HG02840 (cell line): ENCODE results near the gene CFAP45.

Source experiments
- ATAC-seq: cut with Tn5 transposase; IDR thresholded peaks from one replicate; pipeline ENCODE4 v1.9.1; 2021; ENCODE audit warnings: mild to moderate bottlenecking, moderate library complexity, moderate number of reproducible peaks; ENCODE audit not compliant: unreplicated experiment, low FRiP score

CFAP45 gene

DNA sequence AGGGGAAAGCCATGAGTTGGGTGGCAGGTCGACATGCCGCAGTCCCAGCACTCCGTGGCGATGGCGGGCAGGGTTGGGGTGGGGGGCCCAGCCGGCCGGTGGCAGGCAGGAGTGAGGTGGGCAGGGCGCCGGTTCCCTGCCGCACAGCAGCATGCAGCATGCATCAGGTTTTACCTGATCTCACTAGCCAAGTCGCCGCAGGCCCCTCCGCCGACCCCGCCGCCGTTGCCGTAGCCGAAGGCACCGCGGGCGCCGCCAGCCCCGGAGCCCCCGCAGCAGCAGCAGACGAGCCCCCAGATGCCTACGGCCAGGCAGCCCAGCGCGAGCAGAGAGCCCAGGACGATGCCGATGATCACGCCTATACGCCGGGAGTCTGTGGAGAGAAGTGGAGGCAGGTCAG lies 44.3 kb downstream of the CFAP45 start:
- ATAC-seq = no peak

DNA sequence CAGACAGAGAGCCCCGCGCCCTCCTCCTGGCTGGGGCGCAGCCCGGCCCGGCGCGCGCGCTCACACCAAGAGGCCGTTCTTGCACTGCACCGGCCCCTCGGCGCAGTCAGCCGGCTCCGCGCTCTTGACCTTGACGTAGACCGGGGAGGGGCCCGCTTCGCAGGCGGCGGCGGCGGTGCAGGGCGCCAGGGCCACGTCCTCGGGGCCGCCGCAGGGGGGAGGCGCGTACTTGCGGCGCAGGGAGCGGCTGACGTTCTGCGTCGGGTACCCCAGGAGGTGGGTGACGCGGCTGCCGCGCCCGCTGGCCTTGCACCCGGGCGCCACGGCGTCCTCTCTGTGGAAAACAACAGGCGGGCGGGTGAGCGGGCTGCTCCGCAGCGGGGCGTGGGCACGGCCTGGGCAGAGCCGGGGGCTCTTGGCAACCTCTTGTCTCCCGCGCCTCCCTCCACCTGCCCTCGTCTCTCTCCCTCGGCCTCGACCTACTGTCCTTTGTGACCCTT lies 45.2 kb downstream of the CFAP45 start:
- no peak for ATAC-seq

DNA sequence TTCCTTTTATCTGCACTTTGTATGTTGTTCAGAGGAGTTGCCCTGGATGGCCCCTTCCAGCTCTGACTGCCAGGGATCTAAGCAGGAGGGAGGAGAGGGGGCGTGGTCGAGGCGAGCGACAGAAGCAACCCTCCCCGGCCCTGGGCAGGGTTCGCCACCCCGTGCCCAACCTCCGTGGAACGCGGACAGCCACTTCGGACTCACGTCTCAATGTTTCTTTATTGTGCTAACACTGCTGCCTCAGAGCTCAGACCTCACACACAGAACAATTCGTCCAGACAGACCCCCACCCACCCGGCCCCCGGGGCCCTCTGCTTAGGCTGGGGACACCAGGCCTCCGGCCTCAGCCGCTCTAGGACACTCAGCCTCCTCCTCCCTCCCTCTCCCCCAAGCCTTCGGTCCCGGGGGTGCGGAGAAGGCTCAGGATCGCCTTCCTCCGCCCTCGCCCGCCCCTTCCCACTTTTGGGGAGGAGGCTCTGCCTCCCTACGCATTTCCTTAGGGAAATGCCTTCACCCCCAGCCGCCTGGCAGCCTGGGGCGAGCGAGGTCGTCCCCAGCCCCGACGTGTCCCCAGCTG lies 45.8 kb downstream of the CFAP45 start:
- ATAC-seq = no peak

DNA sequence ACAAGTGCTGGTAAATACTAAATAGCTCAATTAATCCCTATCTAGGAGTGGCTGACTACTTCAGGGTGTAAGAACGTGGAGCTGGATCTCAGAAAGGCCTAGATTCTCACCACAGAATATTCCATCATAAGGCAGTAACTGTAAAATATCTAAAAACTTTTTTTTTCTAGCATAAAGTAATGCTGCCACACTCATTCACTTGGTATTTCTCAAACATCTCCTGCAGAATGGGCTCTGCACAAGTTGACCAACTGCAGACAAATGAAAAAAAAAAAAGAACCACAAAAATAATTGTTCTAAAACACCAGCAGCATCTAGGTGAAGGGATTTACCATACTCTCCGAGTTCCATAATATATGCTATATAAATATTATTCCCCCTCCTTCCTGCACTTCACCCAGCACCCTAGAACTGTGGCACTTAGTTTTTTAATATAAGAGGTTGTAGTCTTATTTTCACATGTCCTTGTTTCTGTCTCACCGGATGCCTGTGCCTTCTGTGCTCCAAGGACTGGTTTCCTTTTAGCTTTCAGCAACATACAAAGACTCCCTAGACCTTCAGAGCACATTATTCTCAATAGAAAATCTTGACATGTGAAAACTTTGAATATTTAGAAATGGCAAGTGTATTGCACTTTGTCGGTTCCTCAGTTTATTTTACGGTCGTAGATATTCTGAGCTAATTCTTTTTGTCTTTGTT lies 46.4 kb downstream of the CFAP45 start:
- no peak for ATAC-seq

DNA sequence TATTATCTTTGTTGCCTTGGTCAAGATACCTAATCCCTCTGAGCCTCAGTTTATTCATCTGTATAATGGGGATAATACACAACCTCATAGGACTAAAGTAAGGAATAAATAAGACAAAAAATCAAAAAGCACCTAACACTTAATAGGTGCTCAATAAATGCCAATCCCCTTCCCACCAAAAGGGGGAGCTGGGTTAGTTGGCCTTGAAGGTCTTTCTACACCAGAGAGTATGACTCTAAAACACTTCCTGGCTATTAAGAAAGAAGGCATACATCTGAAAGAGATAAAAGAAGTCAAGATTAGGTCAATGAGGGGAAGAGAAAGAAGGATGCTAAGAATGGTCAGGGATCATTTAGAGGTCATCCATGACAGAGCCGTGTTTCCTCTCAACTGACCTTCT lies 48.6 kb downstream of the CFAP45 start:
- ATAC-seq = no peak

DNA sequence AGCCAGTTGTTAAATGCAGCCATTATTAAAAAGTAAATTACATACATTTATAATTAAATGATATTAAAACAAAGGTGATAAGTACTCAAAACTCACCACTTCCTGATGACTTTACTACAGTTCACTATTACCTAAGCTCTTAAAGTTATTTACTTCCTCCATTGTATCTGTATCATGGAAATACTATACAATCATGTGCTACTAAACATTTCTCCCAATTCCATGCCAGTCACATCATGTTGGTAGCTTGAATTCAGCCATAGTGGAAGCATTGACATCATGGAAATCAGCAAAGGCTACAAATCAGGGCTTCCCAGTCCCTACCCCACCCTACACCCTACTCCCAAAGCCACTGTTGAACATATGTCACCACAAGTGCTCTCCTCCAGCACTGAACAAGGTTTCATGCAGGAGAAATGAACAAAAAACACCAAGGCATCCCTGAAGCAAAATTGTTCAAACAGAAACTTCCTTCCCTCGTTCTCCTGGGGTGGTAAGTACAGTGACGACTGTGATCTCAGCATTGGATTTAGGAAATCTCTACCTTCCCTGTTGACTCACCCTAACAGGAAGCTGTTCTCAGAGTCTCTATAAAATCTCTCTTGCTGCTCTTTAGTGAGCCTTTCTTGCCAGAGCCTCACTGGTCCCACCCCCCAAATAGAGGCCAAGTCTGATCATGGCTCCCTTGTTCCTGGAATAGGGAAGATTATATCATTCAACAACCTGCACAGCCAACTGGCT lies 50.2 kb downstream of the CFAP45 start:
- ATAC-seq = no peak

DNA sequence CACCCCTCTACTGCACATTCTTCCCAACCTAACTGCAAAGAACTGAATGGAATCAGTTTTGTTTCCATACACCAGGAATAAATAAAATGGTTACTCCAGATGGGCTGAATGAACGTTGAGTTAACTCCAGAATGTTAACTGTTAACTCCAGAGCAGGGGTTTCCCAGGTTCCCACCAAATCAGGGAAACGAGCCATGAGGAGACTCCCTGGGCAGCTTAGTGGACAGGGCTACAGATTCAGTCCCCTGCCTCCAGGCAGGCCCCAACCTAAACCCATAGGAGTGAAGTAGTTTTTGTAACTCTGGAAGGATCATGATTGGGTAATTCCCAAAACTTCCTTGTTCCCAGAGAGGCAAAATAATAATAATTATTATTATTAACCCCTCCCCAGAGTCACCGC lies 51.6 kb downstream of the CFAP45 start:
- ATAC-seq = no peak

DNA sequence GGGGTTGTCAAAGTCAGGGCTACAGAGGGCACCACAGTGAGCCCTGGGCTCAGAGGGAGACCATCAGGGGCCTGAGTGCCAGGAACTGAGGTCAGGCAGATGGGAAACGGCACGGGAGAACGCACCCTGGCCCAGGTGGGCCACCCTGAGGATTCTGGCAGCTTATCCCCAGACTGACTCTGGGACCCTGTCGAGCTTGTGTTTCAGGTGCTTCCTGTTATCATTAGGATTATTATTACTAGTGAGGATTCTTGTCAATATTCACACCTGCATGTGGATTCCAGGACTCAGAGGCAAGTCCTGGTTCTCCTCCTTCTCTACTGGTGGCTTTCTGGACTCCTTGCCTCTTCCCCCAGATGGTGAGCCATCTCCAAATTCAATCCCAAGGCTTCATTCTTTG lies 52.7 kb downstream of the CFAP45 start:
- ATAC-seq = no peak

DNA sequence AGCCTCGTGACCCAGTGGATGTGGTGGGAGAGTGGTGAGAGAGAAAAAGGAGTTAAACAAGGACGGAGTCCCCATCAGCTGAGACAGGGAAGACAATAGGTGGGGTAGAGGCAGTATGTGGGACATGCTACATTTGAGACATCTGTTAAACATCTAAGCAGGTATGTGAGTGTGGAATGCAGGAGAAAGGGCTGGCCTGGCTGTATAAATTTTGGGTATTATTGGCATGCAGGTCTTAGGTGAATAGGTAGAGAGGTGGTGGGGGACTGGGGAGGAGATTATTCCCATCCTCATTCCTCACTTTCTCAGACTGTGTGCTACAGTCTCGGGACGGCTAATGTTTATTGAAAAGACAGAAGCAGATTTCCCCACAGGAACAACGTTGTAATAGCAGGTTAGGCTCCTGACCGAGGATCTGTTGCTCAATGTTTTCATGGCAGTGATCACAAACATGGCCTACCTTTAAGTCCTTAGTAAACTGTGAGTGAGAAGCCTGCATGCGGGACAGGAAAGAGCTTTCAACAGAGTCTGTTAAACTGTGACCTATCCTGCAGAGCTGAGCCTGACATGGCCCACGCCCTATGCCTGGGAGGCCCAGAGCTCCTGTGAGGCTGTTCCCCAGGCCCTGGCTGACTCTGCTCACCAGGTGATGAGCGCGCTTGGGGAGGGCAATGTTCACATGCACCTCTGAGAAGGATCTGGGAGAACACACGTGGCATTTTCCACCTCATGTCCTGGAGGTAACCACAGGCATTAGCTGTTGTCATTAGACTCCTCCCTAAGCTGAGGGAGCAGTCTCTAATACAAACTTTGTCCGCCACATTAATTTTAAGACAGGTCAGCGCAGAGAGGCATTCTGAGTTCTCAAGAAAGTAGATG lies 54.0 kb downstream of the CFAP45 start:
- ATAC-seq = no peak

DNA sequence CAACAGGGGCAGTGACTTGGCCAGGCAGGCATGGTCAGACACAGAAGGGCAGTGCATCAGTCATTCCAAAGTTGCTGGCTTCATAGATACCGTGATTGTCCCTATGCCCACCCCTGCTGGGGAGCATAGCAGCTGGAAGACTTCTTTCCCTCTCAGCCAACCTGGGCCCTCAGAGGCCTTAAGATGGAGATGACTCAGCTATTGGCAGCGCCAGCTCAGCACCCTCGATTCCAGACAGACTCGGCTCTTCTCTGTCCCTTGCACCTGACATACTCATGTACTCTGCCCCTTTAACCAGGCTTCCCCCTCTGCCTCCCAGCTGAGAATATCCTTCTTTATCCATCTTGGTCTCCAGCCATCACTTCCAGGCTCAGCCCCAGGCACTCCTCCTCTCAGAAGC lies 56.5 kb downstream of the CFAP45 start:
- no peak for ATAC-seq

DNA sequence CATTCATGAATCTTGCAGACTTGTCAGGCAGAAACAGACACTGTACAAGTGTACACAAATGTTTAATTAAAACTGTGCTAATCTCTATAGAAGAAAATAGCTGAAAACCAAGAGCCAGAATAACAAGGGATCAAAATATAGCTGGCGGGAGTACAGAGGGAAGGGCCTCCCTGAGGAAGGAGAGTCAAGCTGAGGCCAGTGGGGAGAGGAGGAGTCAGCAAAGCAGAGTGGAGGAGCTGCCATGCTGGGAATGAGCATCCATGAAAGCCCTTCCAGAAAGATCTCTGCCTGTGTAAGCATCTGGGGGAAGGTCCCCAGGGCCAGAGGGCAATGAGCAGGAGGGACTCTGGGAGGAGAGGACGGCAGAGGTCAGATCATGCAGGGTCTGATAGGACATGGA lies 58.2 kb downstream of the CFAP45 start:
- no peak for ATAC-seq

DNA sequence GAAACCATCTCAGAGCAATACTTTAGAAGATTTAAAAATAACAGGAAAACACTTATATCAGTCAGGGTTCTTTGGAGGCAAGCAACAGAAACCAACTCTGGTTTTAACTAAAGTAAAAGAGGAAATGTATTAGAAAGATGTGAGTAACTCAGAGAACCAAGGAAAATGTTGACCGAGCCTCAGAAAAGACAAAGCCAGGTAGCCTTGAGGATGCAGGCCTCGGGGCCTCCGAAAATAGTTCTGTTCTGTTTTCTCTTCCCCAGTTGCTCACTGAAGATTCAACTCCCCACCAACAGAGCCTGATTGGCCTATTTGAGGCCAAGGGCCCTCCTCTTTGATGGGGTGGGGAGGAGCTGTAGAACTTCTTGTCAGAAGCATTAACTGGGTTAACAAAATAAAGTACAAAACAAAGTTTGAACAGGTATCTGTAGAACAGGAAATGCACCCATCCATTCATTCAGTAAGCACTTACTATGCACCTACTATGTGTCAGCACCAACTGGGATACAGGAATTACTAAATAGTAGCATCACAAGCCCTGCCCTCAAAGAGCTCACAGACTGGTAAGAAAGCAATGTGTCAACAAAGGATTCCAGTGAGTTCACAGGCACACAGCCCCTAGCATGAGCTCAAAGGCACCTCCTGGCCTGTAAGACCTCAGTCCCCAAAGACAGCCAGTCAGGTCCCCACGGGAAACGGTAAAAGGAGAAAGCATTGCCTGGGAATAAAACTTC lies 60.7 kb downstream of the CFAP45 start:
- peak; percentile 49 for ATAC-seq

DNA sequence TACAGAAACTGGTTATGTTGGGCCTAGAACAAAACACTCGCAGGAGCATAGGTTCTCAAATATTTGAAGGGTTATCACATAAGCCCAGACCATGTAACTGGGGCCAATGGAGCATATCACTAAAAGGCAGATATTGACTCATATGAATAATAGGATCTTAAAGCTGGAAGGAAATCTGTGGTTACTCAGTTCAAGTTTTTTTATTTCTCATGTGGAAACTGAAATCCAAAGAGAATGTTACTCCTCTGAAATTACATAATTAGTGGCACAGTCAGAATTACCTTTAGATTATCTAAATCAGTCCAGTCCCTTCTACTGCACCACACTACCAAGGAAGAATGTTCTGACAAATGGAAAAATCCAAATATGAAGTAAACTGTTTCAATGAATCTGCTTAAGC lies 61.2 kb downstream of the CFAP45 start:
- ATAC-seq = peak; percentile 52

DNA sequence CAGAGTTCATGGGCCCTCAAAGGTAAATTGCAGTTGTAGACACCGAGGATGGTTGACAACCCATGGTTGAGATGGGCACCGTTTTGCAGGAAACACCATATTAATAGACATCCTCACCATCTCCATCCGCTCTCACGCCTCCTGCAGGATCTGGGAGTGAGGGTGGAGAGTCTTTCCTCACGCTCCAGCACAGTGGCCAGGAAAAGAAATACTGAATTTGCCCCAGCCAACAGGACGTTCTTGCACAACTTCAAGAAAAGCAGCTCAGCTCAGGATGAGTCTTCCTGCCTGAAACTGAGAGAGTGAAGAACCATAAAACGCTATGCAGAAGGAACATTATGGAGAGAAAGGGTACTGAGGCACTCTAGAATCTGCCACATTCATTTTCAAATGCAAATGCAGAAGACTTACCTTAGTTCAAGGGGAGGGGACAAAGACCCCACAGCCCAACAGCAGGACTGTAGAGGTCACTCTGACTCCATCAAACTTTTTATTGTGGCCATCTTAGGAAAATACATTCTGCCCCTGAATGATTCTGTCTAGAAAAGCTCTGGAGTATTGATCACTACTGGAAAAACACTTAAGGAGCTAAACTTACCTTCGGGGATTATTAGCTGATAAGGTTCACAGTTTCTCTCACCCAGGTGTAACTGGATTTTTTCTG lies 64.0 kb downstream of the CFAP45 start:
- no peak for ATAC-seq

DNA sequence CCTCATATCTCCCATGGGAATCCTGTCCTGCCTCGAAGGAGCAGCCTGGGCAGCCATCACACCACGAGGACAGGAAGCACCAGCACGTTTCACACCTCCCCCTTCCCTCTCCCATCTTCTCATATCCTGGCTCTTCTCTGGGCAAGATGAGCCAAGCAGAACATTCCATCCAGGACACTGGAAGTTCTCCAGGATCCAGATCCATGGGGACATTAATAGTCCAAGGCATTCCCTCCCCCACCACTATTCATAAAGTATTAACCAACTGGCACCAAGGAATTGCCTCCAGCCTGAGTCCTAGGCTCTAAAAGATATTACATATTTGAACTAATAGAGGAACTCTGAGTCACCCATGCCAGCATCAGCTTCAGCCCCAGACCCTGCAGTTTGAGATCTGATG lies 64.6 kb downstream of the CFAP45 start:
- ATAC-seq = no peak

DNA sequence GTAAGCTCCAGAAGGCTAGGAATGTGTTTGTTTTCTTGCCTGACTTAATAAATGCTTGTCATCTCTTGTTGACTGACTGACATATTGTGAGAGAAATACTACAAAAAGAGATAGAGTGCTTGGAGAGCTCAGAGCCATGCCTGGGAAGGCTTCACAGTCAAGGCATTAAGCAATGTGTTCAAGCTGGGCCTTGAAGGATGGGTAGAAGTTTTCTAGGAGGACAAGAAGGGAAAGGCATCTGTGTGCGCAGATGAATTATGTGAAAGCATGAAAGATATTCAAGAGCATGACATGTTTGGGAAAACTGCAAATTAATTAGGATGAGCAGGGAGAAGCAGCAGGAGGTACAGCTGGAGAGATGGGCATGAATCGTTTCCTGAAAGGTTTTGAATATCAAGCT lies 67.7 kb downstream of the CFAP45 start:
- ATAC-seq = no peak

DNA sequence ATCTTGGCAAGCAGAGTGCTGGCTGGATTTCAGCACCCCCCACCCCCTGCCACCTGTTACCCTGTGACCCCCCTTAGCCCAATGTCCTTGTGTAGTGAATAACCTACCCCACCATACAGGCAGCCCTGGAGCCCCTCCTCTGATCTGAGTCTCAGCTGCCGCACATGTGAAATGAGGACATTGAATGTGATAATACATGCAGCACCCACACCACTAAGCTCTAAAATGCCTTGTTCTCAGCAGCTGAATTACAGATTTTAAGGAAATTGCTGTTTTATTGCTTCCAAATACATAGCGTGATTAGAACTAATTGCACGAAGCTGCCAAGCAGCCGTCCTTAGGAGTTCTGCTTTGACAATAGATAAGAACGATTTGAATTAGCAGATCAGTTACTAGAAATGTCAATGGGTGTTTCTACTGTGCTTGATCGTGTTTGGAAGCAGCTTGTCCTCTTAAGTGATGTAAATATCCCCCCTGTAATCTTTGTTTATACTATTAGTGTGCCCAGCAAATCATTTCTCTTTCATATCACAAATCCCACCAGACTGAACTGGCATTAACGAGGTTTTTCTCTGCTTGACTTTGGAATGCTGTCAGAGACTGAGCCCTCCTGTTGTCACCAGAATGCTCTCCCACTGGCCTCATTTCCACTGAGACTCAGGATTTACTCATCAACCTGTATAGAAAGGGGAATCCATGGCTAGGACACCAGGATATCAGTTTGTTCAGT lies 68.4 kb downstream of the CFAP45 start:
- no peak for ATAC-seq

DNA sequence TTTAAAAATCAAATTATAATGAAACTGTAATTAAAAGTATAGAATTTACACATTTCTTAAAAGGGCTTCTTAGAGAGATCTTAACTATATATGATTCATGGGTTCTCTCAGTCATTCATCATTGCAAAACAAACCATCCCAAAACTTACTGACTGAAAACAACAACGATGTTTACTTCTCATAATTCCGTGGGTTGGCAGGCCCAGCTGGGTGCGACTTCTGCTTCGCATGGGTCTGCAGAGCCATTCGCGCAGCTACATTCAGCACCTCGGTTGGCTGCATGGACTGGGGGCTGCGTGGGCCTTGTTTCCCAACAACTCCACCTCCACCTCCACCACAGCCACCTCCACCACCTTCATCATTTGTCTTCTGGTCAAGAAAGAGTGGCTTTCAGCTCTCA lies 69.2 kb downstream of the CFAP45 start:
- no peak for ATAC-seq
